Measurements from ENCODE around the gene KRT20.

DNA sequence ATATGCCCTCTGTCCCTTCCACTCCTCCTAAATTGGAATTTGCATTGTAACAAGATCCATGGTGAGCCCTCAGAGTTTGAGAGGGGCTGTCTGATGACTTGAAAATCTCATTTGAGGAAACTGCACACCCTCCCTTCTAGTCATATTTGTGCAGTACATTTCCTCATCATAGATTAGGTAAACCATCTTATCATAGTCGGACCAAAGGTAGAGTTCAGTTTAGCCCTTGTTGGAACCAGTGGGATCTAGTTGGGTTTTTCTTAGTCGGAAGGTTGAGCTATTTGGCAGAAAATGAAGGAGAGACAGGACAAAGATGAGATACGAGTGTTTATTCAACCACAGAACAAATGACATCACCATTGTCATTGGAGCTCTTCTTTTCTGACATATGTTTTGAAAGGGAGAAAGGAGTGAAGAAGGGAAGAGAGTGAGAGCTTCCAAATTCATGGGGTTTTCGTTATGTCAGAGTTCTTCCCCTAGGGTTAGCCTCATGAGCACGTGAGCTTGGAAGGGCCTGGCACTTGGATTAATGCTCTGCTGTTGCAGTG lies 15.8 kb upstream of the KRT20 start:
- TF ChIP-seq POLR2A (IDR thresholded peaks at IDR 0.05; ENCODE audit: low read depth, low read length) (no peak), MAZ (IDR thresholded peaks at IDR 0.05; ENCODE audit: borderline replicate concordance, low read depth, low read length) (no peak), MAFK (IDR thresholded peaks at IDR 0.05; ENCODE audit: low read depth, low read length) (no peak)
